KBM-7 (cell line): ENCODE results near the gene MYBPC1.
A peak's percentile ranks its signal among the peaks of the same experiment; 100 is the strongest.
"Not testable (repeated sequence)": the region's sequence is repeated elsewhere in the genome, so short reads cannot be mapped to it uniquely, and the experiment has no call there.

Source experiments
- DNase-seq: peaks from one replicate; pipeline ENCODE4 v3.0.0-alpha.2; 2015
- in situ Hi-C: fragments of 300-500 bp; cut with MboI; formaldehyde crosslinking; loops from 2 replicates; pipeline ENCODE4 v1.14.3; 2020; ENCODE audit warnings: low sequenced_read_pairs, low pct_unique_long_range_greater_than_20kb, mixed read lengths

MYBPC1 gene

GRCh38 chr12:101707131-101707782 is 112.5 kb downstream of the MYBPC1 start:
- in situ Hi-C loops = no loop called here
- no peak for DNase-seq

GRCh38 chr12:101710288-101710687 is 115.5 kb downstream of the MYBPC1 start:
- in situ Hi-C loops = no loop called here
- DNase-seq = no peak

GRCh38 chr12:101713059-101713682 is 118.4 kb downstream of the MYBPC1 start:
- DNase-seq = no peak
- in situ Hi-C loops = no loop called here

GRCh38 chr12:101713930-101714329 is 119.2 kb downstream of the MYBPC1 start:
- in situ Hi-C loops = no loop called here

GRCh38 chr12:101714877-101715444 is 120.2 kb downstream of the MYBPC1 start:
- in situ Hi-C loops = no loop called here
- peak; percentile 52 for DNase-seq

More at GRCh38 chr12:101713930-101714329, 119.2 kb downstream of the MYBPC1 start:
- DNase-seq = no peak

- DNase-seq = no peak
- in situ Hi-C loops = no loop called here
Observed at GRCh38 chr12:101719566-101719965, 124.8 kb downstream of the MYBPC1 start.

GRCh38 chr12:101720118-101720517 is 125.3 kb downstream of the MYBPC1 start:
- in situ Hi-C loops = no loop called here
- DNase-seq = no peak

- DNase-seq = no peak
- in situ Hi-C loops = no loop called here
Observed at GRCh38 chr12:101722392-101722791, 127.6 kb downstream of the MYBPC1 start.

GRCh38 chr12:101727098-101727497 is 132.3 kb downstream of the MYBPC1 start:
- no peak for DNase-seq
- in situ Hi-C loops = no loop called here

- DNase-seq = no peak
- in situ Hi-C loops = no loop called here
Observed at GRCh38 chr12:101729842-101730241, 135.1 kb downstream of the MYBPC1 start.

- DNase-seq = no peak
- in situ Hi-C loops = no loop called here
Observed at GRCh38 chr12:101732318-101732717, 137.5 kb downstream of the MYBPC1 start.

- in situ Hi-C loops = no loop called here
- DNase-seq = no peak
Observed at GRCh38 chr12:101733166-101733565, 138.4 kb downstream of the MYBPC1 start.

GRCh38 chr12:101734482-101734881 is 139.7 kb downstream of the MYBPC1 start:
- in situ Hi-C loops, DNase-seq: not testable (repeated sequence)
